Measurements from ENCODE around the gene GRK1.
"Not testable (repeated sequence)": the region's sequence is repeated elsewhere in the genome, so short reads cannot be mapped to it uniquely, and the experiment has no call there.

The GRK1 gene

GRCh38 chr13:113748101-113748861, 81.3 kb downstream of the GRK1 start:
- TF ChIP-seq ZFX (IDR thresholded peaks at IDR 0.05; ENCODE audit: borderline replicate concordance) = no peak
- TF ChIP-seq, protein P1, sequence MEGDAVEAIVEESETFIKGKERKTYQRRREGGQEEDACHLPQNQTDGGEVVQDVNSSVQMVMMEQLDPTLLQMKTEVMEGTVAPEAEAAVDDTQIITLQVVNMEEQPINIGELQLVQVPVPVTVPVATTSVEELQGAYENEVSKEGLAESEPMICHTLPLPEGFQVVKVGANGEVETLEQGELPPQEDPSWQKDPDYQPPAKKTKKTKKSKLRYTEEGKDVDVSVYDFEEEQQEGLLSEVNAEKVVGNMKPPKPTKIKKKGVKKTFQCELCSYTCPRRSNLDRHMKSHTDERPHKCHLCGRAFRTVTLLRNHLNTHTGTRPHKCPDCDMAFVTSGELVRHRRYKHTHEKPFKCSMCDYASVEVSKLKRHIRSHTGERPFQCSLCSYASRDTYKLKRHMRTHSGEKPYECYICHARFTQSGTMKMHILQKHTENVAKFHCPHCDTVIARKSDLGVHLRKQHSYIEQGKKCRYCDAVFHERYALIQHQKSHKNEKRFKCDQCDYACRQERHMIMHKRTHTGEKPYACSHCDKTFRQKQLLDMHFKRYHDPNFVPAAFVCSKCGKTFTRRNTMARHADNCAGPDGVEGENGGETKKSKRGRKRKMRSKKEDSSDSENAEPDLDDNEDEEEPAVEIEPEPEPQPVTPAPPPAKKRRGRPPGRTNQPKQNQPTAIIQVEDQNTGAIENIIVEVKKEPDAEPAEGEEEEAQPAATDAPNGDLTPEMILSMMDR (IDR thresholded peaks at IDR 0.05) = no peak
- no peak overlapping the region for H3K27ac ChIP-seq

DNA sequence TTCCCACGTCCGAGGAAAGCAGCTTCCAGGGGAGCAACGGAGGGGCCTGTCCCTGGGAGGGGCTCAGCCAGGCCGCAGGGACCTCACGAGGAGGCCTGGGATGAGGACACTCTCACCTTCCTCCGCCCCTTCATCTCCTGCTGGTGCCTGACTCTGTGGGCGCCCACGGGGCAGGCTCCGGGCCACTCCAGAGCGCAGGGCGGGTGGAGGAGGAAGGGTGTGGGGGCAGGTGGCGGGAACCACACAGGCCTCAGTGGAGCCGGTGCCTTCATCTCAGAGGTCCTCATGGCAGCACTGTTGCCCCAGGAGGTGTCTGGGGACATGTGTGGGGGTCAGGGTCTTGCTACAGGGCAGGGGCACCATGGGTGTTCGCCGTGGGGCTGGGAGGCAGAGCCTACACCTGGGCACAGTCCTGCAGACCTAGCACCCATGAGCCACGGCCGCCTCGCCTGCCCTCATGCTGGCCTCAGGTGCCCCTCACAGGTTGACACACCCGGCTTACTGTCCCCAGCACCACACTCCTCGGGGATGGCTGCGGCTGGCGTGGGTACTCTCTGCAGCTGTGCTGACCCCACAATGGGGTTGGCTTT, 81.9 kb downstream of the GRK1 start:
- no peak overlapping the region for H3K27ac ChIP-seq
- TF ChIP-seq, protein P1 (IDR thresholded peaks at IDR 0.05) = no peak
- no peak for TF ChIP-seq ZFX (IDR thresholded peaks at IDR 0.05; ENCODE audit: borderline replicate concordance)

- no peak overlapping the region for H3K27ac ChIP-seq
- TF ChIP-seq ZFX (IDR thresholded peaks at IDR 0.05; ENCODE audit: borderline replicate concordance) = no peak
- TF ChIP-seq, protein P1 (IDR thresholded peaks at IDR 0.05) = no peak
Observed at GRCh38 chr13:113749507-113749906, 82.5 kb downstream of the GRK1 start.

DNA sequence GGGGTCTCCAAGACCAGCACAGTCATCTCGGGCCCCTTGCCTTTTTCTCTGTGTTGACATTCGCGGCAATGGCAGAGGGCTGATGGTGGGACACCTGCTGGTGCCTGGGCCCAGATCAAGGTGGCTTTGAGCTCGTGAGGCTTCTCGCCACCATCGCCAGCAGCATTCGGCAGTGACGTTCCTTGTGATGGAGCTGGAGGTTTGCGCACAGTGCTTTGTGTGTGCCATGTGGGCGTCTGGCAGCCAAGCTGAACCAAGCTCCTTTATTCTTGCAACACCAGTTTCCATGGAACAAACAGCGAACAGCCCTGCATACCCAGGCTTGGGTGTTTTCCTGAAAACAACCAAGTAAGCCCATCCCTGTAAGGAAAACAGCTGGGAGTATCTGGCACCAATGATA, 82.9 kb downstream of the GRK1 start:
- H3K27ac ChIP-seq = no peak overlapping the region
- no peak for TF ChIP-seq ZFX (IDR thresholded peaks at IDR 0.05; ENCODE audit: borderline replicate concordance)
- TF ChIP-seq, protein P1 (IDR thresholded peaks at IDR 0.05) = no peak

GRCh38 chr13:113750554-113751399, 83.8 kb downstream of the GRK1 start:
- no peak overlapping the region for H3K27ac ChIP-seq
- TF ChIP-seq, protein P1 (IDR thresholded peaks at IDR 0.05) = no peak

DNA sequence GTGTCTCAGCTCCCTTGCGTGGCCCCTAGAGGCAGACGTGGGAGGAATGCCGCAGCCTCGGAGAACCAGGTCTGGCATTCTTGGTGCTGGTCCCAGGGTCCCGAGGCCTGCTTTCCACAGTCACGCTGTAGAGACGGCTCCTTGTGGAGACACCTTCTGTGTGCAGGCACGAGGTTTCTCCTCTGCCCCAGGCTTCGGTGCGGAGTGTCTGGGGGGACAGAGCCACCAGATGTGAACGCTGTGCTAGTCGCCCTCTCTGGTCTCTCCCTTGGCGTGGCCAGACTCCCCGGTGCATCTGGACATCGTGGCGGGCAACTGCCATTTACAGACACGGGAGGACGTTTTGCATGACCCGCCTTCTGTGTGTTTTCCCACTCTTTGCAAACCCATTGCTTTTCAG, 84.5 kb downstream of the GRK1 start:
- H3K27ac ChIP-seq = no peak overlapping the region
- TF ChIP-seq, protein P1 (IDR thresholded peaks at IDR 0.05) = no peak
- TF ChIP-seq ZFX (IDR thresholded peaks at IDR 0.05; ENCODE audit: borderline replicate concordance) = no peak

- not testable (repeated sequence) for H3K27ac ChIP-seq
Observed at GRCh38 chr13:113752211-113752986, 85.4 kb downstream of the GRK1 start.

All from 22Rv1 (cell line).